MM.1S (cell line): ENCODE results near the gene CASTOR2.
"Not testable (repeated sequence)": the region's sequence is repeated elsewhere in the genome, so short reads cannot be mapped to it uniquely, and the experiment has no call there.

Experiments
- DNase-seq: peaks from one replicate; pipeline ENCODE4 v3.0.0-alpha.2; 2015
- H2AFZ ChIP-seq: fragments of 300-600 bp; sonication (generic); 2 replicates; pipeline ENCODE4 v1.6.0; 2016; ENCODE audit warnings: antibody characterized with exemption, low read length
- H3F3A ChIP-seq: fragments of 300-600 bp; sonication (generic); 2 replicates; pipeline ENCODE4 v1.6.1; 2016; ENCODE audit warnings: mild to moderate bottlenecking, antibody characterized with exemption, low read length, moderate library complexity, mixed read lengths; ENCODE audit not compliant: insufficient read depth
- H3K27ac ChIP-seq: fragments of 300-600 bp; sonication (generic); 2 replicates; pipeline ENCODE4 v1.5.1; 2016; ENCODE audit warnings: mild to moderate bottlenecking, low read length
- H3K27me3 ChIP-seq: fragments of 300-600 bp; sonication (generic); replicated peaks from 2 replicates; pipeline ENCODE4 v1.6.0; 2016; ENCODE audit warnings: low read length; ENCODE audit not compliant: insufficient read depth
- H3K36me3 ChIP-seq: fragments of 300-600 bp; sonication (generic); replicated peaks from 2 replicates; pipeline ENCODE4 v1.6.1; 2016; ENCODE audit warnings: mild to moderate bottlenecking, low read length, mixed read lengths; ENCODE audit not compliant: insufficient read depth
- H3K4me1 ChIP-seq: fragments of 300-600 bp; sonication (generic); 2 replicates; pipeline ENCODE4 v1.6.1; 2016; ENCODE audit warnings: low read length, mixed read lengths
- H3K4me2 ChIP-seq: fragments of 300-600 bp; sonication (generic); 2 replicates; pipeline ENCODE4 v1.6.0; 2016; ENCODE audit warnings: low read depth, low read length
- H3K4me3 ChIP-seq: fragments of 300-600 bp; sonication (generic); 2 replicates; pipeline ENCODE4 v1.5.1; 2016; ENCODE audit warnings: low read length, mixed read lengths
- H3K79me2 ChIP-seq: fragments of 300-600 bp; sonication (generic); 2 replicates; pipeline ENCODE4 v1.6.1; 2016; ENCODE audit warnings: mixed run types, low read length, mixed read lengths
- H3K9ac ChIP-seq: fragments of 300-600 bp; sonication (generic); 2 replicates; pipeline ENCODE4 v1.6.1; 2016; ENCODE audit warnings: low read length, mixed read lengths
- H3K9me2 ChIP-seq: fragments of 300-600 bp; sonication (generic); replicated peaks from 2 replicates; pipeline ENCODE4 v1.6.1; 2016; ENCODE audit warnings: mild to moderate bottlenecking, low read length, mixed read lengths; ENCODE audit not compliant: insufficient read depth
- H3K9me3 ChIP-seq: fragments of 300-600 bp; sonication (generic); replicated peaks from 2 replicates; pipeline ENCODE4 v1.6.1; 2016; ENCODE audit warnings: mild to moderate bottlenecking, low read length, mixed read lengths; ENCODE audit not compliant: insufficient read depth
- H4K20me1 ChIP-seq: fragments of 300-600 bp; sonication (generic); 2 replicates; pipeline ENCODE4 v1.6.1; 2016; ENCODE audit warnings: mild to moderate bottlenecking, low read length, moderate library complexity, mixed read lengths; ENCODE audit not compliant: insufficient read depth

The CASTOR2 gene

DNA sequence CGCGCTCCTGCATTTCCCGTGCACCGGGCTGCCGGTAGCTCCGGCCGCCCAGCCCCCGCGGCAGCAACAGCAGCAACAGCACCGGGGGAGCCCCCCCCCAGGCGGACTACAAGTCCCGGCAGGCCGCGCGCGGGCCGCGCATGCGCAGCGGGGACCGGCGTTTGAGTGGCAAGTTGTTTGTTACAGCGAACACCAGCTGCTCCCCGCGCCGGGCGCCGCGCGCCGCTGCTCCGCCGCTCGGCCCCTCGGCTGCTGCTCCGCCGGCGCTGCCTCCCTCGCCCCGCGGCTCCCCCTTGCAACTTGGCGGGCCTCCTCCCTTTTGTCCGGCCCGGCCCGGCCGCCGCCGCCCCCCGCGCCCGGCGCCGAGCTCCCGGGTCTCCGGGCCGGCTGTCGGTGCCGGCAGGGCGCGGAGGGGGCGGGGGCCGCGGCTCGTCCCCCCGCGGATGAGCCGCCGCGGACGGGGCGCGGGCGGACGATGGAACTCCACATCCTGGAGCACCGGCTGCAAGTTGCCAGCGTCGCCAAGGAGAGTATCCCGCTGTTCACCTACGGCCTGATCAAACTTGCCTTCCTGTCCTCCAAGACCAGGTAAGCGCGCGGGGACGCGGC, at the start of gene CASTOR2:
CASTOR2 (plus strand) TSS at position 195 of the 609 bp plus-strand sequence; CDS start at position 476, 281 bp downstream.
- H3F3A ChIP-seq, H3K9me3 ChIP-seq, H3K27me3 ChIP-seq, H3K4me1 ChIP-seq, H2AFZ ChIP-seq, H3K4me2 ChIP-seq, H3K36me3 ChIP-seq, H3K4me3 ChIP-seq, H4K20me1 ChIP-seq, H3K79me2 ChIP-seq, H3K27ac ChIP-seq, H3K9ac ChIP-seq, H3K9me2 ChIP-seq, DNase-seq: not testable (repeated sequence)

DNA sequence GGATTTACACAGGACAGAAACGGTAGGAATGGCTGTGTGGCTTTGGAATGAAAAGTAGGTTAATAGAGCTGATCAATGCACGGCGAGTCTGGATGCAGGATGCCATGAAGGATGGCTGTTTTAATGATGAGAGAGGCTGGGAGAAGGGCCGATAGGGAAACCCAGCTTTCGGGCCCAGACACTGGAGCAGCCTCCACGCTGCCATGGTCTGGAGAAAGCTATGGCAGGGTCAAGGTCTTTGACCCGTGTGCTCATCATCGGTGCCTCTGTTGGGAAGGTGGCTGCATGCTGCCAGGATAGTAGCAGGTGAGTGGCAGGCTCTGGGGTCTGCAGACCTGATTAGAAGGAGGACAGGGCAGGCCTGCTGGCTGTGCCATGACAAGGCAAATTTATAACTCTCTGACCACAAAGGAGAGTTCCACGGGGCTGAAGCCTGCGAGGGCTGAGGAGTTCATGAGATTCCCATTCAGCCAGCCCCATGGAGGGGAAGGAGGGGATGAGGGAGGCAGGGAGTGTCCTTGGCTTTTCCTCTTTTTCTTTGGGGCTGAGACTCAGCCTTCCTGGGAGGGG, 42.1 kb upstream of the CASTOR2 start:
- not testable (repeated sequence) for H3K9ac ChIP-seq, H3K9me3 ChIP-seq, DNase-seq, H3K9me2 ChIP-seq, H2AFZ ChIP-seq, H3K27ac ChIP-seq, H3K4me3 ChIP-seq, H3K36me3 ChIP-seq, H3K79me2 ChIP-seq, H3K4me2 ChIP-seq, H4K20me1 ChIP-seq, H3K4me1 ChIP-seq, H3F3A ChIP-seq, H3K27me3 ChIP-seq

DNA sequence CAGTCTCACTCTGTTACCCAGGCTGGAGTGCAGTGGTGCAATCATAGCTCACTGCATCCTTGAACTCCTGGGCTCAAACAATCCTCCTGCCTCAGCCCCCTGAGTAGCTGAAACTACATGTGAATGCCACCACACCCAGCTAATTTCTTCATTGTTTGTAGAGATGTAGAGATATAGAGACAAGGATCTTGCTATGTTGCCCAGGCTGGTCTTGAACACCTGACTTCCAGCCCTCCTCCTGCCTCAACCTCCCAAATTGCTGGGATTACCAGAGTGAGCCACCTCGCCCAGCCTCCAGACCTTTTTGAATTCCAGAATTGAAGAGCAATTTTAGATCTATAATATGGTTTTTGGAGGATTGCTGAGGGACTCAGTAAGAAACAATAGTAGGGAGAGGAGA, 40.9 kb upstream of the CASTOR2 start:
- not testable (repeated sequence) for H4K20me1 ChIP-seq, H3K4me3 ChIP-seq, H3F3A ChIP-seq, H3K9ac ChIP-seq, H3K4me2 ChIP-seq, H3K4me1 ChIP-seq, H2AFZ ChIP-seq, H3K27me3 ChIP-seq, H3K9me2 ChIP-seq, H3K79me2 ChIP-seq, H3K9me3 ChIP-seq, H3K27ac ChIP-seq, H3K36me3 ChIP-seq, DNase-seq

DNA sequence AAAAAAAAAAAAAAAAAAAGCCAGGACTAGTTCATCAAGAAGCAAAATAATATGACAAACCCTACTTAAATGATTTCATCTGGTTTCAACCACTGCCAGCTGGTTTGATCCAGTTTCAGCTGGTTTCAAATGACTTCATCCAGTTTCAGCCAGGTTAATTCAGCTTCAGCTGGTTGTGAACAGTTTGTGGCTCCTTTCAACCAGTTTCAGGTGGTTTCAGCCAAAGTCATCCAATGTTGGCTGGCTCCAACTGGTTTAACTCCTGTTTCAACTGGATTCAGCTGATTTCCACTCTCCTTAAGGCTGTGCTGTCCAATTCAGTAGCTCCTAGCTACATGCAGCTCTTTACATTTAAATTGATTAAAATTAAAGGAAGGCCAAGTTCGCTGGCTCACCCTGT, 37.5 kb upstream of the CASTOR2 start:
- not testable (repeated sequence) for H3K27ac ChIP-seq, H3K9ac ChIP-seq, DNase-seq, H3K4me2 ChIP-seq, H3K79me2 ChIP-seq, H3K36me3 ChIP-seq, H3K4me1 ChIP-seq, H3K27me3 ChIP-seq, H3F3A ChIP-seq, H3K9me3 ChIP-seq, H3K4me3 ChIP-seq, H4K20me1 ChIP-seq, H3K9me2 ChIP-seq, H2AFZ ChIP-seq

DNA sequence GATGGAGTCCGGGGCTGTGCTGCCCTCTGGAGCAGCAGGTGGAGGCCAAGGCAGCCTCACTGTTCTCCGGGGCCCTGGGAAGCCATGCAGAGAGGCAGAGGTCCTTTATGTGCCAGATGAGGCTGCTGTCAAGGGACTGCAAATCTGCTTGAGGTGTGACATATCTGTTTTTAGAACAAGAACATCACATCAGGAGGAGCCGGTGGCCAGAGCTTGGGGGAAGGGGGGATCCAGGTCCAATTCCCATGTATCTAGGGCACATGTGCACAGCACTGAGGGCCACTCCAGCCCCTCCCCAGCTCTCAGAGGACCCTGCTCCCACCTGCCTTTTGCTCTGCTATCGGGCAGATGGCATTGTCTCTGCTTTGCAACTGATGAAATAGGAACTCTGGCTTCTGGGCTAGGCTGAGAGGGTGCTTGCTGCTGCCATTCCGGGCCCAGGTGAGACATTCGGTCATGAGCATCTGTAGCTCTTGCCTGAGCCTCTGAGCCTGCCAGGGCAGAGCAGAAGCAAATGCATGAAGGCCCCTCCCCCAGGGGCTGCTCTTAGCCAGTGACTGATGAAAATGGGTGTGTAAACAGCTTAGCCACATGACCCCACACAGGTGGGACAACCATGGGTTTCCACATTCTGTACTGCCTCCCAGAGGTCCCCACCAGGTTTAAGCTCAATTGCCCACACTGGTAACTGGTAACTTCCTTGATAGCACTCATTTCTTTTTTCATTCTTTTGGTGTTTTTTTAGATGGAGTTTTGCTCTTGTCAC, 32.8 kb upstream of the CASTOR2 start:
- not testable (repeated sequence) for H3K9me2 ChIP-seq, H3K4me3 ChIP-seq, H3K9ac ChIP-seq, H3F3A ChIP-seq, H3K27me3 ChIP-seq, H3K27ac ChIP-seq, H3K4me2 ChIP-seq, H3K4me1 ChIP-seq, H3K36me3 ChIP-seq, H3K79me2 ChIP-seq, H4K20me1 ChIP-seq, H3K9me3 ChIP-seq, DNase-seq, H2AFZ ChIP-seq

DNA sequence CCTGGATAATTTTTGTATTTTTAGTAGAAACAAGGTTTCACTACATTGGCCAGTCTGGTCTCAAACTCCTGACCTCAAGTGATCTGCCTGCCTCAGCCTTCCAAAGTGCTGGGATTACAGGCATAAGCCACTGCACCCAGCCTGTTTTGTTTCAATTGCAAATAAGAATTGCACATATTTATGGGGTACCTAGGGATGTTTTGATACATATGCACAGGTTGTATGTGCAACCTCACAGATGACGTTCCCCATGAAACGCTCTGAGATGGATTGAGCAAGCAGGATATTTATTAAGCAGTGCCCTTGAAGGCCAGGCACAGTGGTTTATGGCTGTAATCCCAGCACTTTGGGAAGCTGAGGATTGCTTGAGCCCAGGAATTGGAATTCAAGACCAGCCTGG, 25.1 kb upstream of the CASTOR2 start:
- not testable (repeated sequence) for H3K27me3 ChIP-seq, H4K20me1 ChIP-seq, H3K9ac ChIP-seq, H3K9me3 ChIP-seq, H3K27ac ChIP-seq, H3K79me2 ChIP-seq, H3K4me1 ChIP-seq, H2AFZ ChIP-seq, DNase-seq, H3F3A ChIP-seq, H3K4me3 ChIP-seq, H3K36me3 ChIP-seq, H3K4me2 ChIP-seq, H3K9me2 ChIP-seq

DNA sequence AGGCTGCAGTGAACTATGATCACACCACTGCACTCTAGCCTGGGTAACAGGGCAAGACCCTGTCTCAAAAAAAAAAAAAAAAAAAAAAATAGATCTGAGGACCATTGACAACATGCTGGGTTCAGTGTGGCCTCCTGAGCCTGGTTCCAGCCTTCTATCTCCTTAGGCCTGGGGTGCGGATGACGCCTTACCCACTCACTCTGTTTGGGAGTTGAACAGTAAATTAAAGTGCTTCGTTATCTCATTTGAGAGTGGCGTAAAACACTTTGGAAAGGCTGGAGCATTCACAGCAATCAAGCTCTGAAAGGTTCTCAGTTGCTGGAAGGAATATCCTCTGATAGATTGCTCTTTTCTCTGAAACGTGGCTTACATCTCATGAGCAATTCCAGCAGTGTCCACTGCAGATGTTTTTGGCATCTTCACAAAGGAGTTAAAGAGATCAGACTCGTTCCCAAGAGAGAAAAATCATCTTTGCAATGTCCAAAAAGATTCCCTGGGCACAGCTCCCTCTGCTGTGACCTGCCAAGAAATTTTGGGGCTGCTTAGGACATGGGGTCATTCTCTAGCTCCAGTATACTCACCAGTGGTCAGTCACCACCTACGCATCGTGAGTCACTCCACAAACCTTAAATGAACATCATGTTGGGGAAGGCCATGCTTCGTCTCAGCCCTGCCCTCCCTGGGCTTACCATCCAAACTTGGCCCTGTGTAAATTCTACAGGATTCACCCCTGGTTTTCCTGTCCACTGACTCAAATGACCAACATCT, 23.0 kb upstream of the CASTOR2 start:
- H3K9me3 ChIP-seq, H3K27ac ChIP-seq, H3K9ac ChIP-seq, H3K79me2 ChIP-seq, H2AFZ ChIP-seq, H3K27me3 ChIP-seq, DNase-seq, H3K4me3 ChIP-seq, H4K20me1 ChIP-seq, H3K9me2 ChIP-seq, H3F3A ChIP-seq, H3K36me3 ChIP-seq, H3K4me1 ChIP-seq, H3K4me2 ChIP-seq: not testable (repeated sequence)
